ENCODE results near the gene ARV1. TPM values are rescaled to one million over a fixed set of nuclear protein-coding genes. Genes with fewer than 3 reads are reported as not detected.

ARV1 gene
- polyA plus RNA-seq (2013, experiment 1 of 2; ENCODE audit: insufficient read length), result 14.8 TPM
- 14.9 TPM for polyA plus RNA-seq (2013, experiment 2 of 2; ENCODE audit: insufficient read length)

- peak; percentile 98 for DNase-seq
Measured at GRCh38 chr1:230978491-230979388, at the start of gene ARV1, which contains the start of gene TTC13. ARV1 (plus strand) TSS chr1:230979094; CDS start chr1:230979106, 12 bp downstream. TTC13 (minus strand) TSS chr1:230978861; CDS start chr1:230978830, 31 bp downstream.

DNA sequence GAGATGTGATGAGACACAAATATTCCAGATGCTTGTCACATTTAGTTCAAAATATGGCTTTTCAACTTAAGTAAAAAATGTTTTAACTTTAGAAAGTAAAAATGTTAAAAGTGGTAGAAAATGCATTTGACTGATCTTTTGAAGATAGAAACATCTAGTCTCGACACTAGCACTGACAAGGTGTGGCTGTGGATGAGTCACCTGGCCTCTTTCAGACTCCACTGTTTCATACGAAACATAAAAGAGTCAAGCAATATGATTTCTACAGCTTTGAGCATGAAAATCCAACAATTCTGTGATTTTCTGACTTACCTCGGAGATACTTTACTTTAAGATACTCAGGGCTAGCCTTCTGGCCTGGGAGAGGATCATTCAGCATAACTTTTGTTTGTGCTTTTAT lies 47.9 kb upstream of the ARV1 start:
- no peak for DNase-seq

GRCh38 chr1:230935852-230936251 lies 43.0 kb upstream of the ARV1 start:
- no peak for DNase-seq

DNA sequence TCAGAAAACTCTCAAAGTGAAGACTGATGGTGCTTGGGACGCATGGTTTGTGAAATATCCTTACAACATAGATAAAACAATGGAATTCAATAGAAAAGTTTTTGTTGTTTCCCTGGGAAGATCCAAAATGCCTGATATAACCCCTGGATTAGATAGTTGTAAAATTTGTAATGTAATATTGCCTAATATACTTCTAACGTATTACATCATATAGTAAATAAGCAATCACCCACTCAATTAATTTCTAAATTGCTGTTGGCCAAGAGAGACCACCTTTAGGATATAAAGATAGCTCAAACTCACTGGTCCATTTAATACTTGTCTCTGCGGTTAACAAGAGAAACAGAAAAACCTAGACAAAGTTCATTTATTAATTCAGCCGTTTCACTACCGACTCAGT lies 42.4 kb upstream of the ARV1 start:
- no peak for DNase-seq

DNA sequence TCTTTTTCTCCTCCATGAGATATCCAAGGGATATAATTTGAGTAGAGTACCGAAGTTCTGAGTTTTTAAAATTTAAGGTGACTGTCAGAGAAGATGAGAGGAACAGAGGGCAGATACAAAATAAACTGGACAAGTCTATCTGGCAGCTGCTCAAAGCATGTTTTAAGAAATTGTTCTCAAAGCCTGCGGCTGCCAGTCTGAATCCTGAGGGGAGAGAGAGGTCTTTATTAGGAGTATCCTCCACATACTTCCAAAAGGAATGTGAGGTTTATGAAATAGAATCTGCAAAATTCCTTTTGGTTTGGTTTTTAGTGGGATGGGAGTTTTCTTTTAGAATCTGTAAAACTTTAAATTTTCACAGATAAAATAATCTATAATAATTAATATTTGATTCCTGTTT lies 41.5 kb upstream of the ARV1 start:
- DNase-seq, result peak; percentile 74

GRCh38 chr1:230938924-230939368 lies 39.9 kb upstream of the ARV1 start:
- no peak for DNase-seq

- peak; percentile 60 for DNase-seq
Measured at GRCh38 chr1:230939806-230940489, 38.9 kb upstream of the ARV1 start.

GRCh38 chr1:230940848-230941247 lies 38.0 kb upstream of the ARV1 start:
- DNase-seq, result peak; percentile 42

- no peak for DNase-seq
Measured at GRCh38 chr1:230943048-230943593, 35.8 kb upstream of the ARV1 start.

DNA sequence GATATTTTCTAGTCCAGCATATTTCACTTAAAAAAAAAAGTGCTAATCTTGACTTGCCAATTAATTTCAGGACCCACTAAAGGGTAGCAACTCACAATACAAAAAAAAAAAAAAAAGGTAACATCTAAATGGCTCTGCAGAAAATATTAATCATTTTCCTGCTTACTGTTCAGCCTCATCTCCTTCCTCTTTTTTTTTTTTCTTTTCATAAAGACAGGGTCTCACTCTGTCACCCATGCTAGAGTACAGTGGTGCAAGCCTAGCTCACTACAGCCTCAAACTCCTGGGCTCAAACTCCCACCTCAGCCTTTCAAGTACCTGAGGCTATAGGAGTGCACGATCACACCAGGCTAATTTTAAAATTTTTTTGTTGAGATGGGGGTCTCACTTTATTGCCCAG lies 30.6 kb upstream of the ARV1 start:
- DNase-seq, result no peak

DNA sequence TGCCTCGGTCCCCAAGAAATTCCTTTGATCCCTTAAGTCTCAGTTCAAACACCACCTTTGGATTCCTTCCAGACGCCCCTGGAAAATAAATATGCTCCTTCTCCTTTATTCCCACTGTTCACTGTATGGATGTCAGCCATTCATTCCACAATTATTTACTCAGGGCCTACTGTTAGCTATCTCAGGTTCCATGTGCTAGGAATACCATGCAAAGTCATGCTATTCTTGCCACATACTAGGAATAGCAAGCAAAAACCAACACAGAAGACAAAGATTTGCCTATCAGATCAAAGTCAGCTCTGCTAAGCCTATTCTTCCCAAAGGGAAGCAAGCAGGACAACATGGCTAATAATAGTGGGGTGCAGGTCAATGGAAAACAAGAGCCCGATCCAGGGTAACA lies 30.0 kb upstream of the ARV1 start:
- no peak for DNase-seq

DNA sequence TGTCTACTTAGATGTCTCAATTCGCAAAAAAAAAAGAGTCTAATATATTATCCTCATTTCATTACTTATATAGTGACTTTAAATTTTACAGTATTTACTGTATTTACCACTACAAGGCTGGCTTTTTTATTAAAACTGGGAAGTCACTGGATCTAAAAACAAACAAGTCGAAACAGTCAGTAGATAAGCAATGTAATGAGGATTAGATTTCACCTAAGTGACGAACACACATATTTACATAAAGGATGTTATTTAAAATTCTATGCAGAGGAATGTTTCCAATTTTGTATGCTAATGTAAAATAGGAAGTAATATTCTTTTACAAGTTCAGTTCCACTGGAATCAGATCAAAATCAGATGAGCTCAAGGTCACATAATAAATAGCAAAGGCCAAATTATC lies 28.5 kb upstream of the ARV1 start:
- no peak for DNase-seq

DNA sequence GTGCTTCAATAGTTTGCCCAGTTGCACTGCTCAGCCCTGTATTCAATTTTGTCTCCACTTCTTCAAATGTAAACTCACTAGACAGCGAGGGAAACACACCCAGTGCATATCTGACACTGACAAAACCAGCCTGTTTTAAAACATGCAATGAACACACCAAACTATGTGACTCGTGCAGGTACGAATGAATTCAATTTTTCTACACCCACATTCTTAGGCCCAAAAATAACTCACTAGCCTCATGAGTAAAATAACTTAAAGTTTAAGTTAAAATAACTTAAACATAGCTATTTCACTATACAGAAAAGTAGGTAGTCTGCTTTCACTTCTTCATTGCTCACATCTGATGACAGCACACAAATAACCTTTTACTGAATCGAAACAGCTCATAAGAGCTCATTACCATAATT lies 21.3 kb upstream of the ARV1 start:
- no peak for DNase-seq

DNA sequence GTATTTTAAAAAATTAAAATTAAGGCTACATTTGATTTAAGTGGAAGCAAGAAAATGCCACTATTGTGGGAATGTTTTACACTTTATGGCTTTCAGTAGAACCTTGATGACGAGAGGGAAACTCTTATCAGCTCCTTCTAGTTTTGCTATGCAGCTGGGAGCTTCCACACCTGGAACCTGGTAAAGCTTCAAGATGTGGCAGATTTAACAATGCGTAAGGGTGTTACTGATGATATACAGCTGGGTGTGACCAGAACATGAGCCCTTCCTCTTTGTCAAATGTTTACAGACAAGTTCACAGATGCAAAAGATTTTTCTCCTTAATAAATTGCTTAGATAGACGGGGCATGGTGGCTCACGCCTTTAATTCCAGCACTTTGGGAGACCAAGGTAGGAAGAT lies 20.5 kb upstream of the ARV1 start:
- no peak for DNase-seq

DNA sequence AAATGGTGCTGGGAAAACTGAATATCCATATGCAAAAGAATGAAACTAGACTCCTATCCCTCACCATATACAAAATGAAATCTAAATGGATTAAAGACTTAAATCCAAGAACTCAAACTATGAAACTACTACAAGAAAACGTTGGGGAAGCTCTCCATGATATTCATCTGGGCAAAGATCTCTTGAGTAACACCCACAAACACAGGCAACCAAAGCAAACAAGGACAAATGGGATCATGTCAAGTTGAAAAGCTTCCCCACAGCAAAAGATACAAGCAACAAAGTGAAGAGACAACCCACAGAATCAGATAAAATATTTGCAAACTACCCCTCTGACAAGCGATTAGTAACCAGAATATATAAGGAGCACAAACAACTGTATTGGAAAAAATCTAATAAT lies 14.0 kb upstream of the ARV1 start:
- DNase-seq, result no peak

DNA sequence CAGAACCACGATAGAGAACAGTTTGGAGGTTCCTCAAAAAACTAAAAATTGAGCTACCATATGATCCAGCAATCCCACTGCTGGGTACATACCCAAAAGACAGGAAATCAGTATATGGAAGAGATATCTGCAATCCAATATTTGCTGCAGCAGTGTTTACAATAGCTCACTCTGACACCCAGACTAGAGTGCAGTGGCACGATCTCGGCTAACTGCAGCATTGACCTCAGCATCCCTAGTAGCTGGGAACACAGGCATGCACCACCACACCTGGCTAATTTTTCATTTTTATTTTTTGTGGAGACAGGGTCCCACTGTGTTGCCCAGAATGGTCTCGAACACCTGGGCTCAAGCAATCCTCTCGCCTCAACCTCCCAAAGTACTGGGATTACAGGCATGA lies 13.4 kb upstream of the ARV1 start:
- DNase-seq, result no peak

GRCh38 chr1:230966358-230966873 lies 12.5 kb upstream of the ARV1 start:
- no peak for DNase-seq

DNA sequence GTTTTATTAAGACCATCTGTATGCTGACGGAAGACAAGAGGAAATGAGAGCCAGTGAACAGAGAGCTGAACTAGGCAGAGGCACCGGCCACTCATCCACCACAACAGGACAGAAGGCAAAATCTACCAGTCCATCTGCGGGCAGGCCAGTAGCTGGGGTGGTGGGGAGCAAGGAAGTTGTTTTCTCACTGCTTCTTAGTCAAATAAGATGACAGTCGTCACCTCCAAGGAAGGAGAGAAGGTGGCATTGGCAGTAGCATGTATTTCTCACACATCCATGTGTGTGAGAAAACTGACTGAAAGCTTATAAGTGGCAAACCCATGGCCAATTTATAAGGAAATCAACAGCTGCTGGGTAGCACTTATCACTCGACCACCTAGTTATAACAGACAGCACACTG lies 8.5 kb upstream of the ARV1 start:
- DNase-seq, result no peak

- no peak for DNase-seq
Measured at GRCh38 chr1:230971771-230972170, 7.1 kb upstream of the ARV1 start.

DNA sequence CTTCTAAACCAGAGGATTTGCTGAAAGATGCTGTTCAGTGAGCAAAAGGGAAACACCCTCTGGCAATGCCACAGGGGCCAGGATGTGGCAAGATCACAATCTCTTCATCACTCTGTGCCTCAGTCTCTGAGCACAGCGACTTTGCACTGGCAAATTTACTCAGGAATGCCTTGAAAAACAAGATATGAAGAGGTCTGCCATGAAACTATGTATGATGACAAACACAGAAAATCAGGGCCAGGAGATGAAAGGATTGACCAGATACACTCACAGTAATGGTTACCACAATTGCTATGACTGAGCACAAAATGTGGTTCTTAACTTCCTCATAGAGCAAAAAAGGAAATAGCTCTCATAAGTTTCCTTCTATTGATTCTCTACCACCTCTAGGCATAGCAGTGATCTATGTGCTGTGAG lies 6.0 kb upstream of the ARV1 start:
- peak; percentile 40 for DNase-seq

DNA sequence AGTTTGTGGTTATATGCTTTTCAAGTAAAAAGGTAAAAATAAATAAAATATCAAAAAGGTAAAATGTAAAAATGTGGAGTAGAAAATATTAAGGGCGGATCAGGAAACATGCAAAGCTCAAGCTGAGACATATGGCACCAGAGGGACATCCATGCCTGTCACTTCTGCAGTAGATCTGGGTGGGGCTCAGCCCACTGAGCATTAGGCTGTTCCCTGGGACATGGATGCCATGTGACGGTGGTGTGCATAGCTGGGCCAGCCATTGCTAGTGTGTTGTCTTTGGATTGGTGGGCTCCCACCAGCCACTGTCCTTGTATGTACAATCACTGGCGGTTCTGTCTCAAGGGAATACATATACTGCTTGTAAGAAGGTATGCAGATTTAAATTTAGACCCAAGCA lies 3.3 kb upstream of the ARV1 start:
- no peak for DNase-seq

DNA sequence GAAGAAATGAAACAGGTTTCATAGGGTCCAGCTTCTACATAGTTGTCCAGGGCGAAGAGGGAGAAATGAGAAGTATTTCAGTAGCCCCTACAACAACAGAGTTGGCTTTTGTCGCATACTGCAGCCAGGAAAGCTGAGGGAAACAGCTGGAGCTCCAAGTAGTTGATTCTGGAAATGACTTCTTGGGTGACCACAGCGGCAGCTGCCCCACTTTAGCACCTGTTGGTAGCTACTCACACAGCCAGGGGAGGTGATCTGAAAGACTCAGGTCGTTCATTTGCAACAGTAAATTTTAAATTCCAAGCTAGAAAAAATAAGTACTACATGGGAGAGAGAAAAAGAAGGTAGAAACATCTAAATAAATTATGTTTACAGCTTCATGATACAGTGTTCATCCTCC lies 2.5 kb upstream of the ARV1 start:
- no peak for DNase-seq
